ENCODE measurements around the gene CTF1.

CTF1 gene

DNA sequence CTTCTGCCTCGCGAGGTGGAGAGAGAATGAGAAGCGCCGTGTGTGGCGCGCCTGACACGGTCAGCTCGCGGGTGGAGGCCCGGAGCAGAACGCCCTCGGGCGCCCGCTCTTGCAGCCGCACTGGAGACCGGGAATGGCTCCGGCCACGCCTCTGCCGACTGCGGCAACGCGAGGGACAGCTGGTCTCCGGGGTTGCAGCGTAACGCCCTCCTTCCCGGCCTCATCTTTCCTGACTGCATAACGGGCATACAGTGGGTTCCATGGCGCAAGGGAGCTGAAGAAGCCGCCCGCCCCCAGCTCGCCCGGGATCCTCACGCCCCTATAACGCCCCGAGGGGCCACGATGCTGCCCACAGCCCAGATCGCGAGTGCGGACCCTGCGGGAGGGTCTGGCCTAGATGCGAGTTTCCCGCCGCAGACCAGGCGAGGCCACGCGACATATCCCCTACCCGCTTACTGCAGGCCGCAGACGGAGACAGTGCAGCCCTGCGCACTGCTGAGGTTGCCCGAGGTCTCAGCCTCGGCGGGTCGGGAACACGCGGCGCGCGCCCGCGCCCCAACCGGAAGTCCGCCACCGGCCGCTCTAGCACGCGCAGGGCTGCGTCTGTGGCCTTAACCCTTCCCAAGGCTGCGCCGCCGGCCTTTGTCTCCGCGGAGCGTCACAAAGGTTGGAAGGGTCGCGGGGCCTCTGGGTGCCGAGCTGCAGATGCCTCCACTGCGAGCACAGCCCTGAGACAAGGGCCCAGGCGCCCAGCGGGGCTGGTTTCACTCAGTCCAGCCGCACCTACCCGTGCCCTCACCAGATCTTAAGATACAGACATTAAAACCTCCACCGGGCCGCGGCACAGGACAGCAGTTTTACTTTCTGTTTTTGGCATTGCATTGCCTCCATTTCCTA is 21.3 kb upstream of the CTF1 start:
- Histone ChIP-seq H4K91ac (ENCODE audit: low read depth, low read length) (peak overlapping the region; percentile 93), H3K14ac (ENCODE audit: low read length) (peak overlapping the region; percentile 92), H3K9ac (ENCODE audit: low read length) (peak overlapping the region; percentile 91), H3K4me2 (ENCODE audit: low read length) (peak overlapping the region; percentile 89), H3K9me3 (ENCODE audit: insufficient read depth, low read depth, low read length) (no peaks in the 10 kb centered on the region), H2AFZ (ENCODE audit: insufficient read depth, low read length, poor library complexity) (peak overlapping the region; percentile 71), H3K27me3 (ENCODE audit: insufficient read depth, low read length) (no peaks in the 10 kb centered on the region), H2BK5ac (ENCODE audit: low read depth, low read length, poor library complexity) (peak overlapping the region; percentile 81), H3K23ac (ENCODE audit: low read length) (no peak overlapping the region), H3K79me2 (ENCODE audit: control insufficient read depth, insufficient read depth, low read length, poor library complexity) (peaks cover 10% of the 10 kb centered on the region), H3K4me3 (ENCODE audit: low read depth, low read length) (peak overlapping the region; percentile 83), H2BK120ac (ENCODE audit: insufficient read depth, low read length, poor library complexity) (peak overlapping the region; percentile 87), H3K79me1 (ENCODE audit: low read length) (peaks cover 15% of the 10 kb centered on the region), H2BK12ac (ENCODE audit: low read length) (no peak overlapping the region), H2AK5ac (ENCODE audit: low read length) (peak overlapping the region; percentile 22), H3K36me3 (ENCODE audit: control insufficient read depth in 1 of 2, insufficient read depth in 2 of 2, low read length in 2 of 2) (peaks cover 4 to 6% of the 10 kb centered on the region in 2 experiments), H3K4me1 (ENCODE audit: control insufficient read depth in 1 of 2, insufficient read depth in 2 of 2, low read length in 2 of 2) (peaks cover 8 to 16% of the 10 kb centered on the region in 2 experiments), H4K12ac (ENCODE audit: low read depth, low read length) (peak overlapping the region; percentile 78), H4K8ac (ENCODE audit: low read depth, low read length) (peak overlapping the region; percentile 96), H3K18ac (ENCODE audit: low read length) (peak overlapping the region; percentile 88), H3K27ac (ENCODE audit: low read depth, low read length) (peak overlapping the region; percentile 83), H3K4ac (ENCODE audit: low read depth, low read length) (peak overlapping the region; percentile 43)
- no CpG with 5 or more reads among the region's 85 CpGs for WGBS (ENCODE audit: extremely low coverage, insufficient coverage, insufficient read length)
- DNase-seq, result peak; percentile 91 to 92

- Histone ChIP-seq H3K79me2 (ENCODE audit: control insufficient read depth, insufficient read depth, low read length, poor library complexity) (peaks cover 10% of the 10 kb centered on the region), H3K18ac (ENCODE audit: low read length) (peak overlapping the region; percentile 87), H3K4me2 (ENCODE audit: low read length) (peak overlapping the region; percentile 89), H2BK12ac (ENCODE audit: low read length) (peak overlapping the region; percentile 74), H4K8ac (ENCODE audit: low read depth, low read length) (peak overlapping the region; percentile 96), H3K27ac (ENCODE audit: low read depth, low read length) (peak overlapping the region; percentile 83), H4K12ac (ENCODE audit: low read depth, low read length) (peak overlapping the region; percentile 97), H3K23ac (ENCODE audit: low read length) (peak overlapping the region; percentile 5), H3K9me3 (ENCODE audit: insufficient read depth, low read depth, low read length) (no peaks in the 10 kb centered on the region), H3K9ac (ENCODE audit: low read length) (peak overlapping the region; percentile 59), H3K4me3 (ENCODE audit: low read depth, low read length) (peak overlapping the region; percentile 61), H2BK5ac (ENCODE audit: low read depth, low read length, poor library complexity) (peak overlapping the region; percentile 21), H3K36me3 (ENCODE audit: control insufficient read depth in 1 of 2, insufficient read depth in 2 of 2, low read length in 2 of 2) (peaks cover 4 to 6% of the 10 kb centered on the region in 2 experiments), H2AFZ (ENCODE audit: insufficient read depth, low read length, poor library complexity) (no peak overlapping the region), H4K91ac (ENCODE audit: low read depth, low read length) (peak overlapping the region; percentile 93), H3K14ac (ENCODE audit: low read length) (peak overlapping the region; percentile 90), H3K4me1 (ENCODE audit: control insufficient read depth in 1 of 2, insufficient read depth in 2 of 2, low read length in 2 of 2) (peaks cover 8 to 16% of the 10 kb centered on the region in 2 experiments), H3K4ac (ENCODE audit: low read depth, low read length) (peak overlapping the region; percentile 87), H2AK5ac (ENCODE audit: low read length) (peak overlapping the region; percentile 93), H3K79me1 (ENCODE audit: low read length) (peaks cover 15% of the 10 kb centered on the region), H2BK120ac (ENCODE audit: insufficient read depth, low read length, poor library complexity) (peak overlapping the region; percentile 39), H3K27me3 (ENCODE audit: insufficient read depth, low read length) (no peaks in the 10 kb centered on the region)
- DNase-seq, result peak; percentile 88 to 92
- no CpG with 5 or more reads among the region's 12 CpGs for WGBS (ENCODE audit: extremely low coverage, insufficient coverage, insufficient read length)
Observed at GRCh38 chr16:30875871-30876801, 20.3 kb upstream of the CTF1 start.

GRCh38 chr16:30876867-30877266 is 19.5 kb upstream of the CTF1 start:
- Histone ChIP-seq H2BK12ac (ENCODE audit: low read length) (no peak overlapping the region), H3K4ac (ENCODE audit: low read depth, low read length) (no peak overlapping the region), H3K9me3 (ENCODE audit: insufficient read depth, low read depth, low read length) (no peaks in the 10 kb centered on the region), H3K18ac (ENCODE audit: low read length) (no peak overlapping the region), H3K79me1 (ENCODE audit: low read length) (peaks cover 15% of the 10 kb centered on the region), H3K9ac (ENCODE audit: low read length) (peak overlapping the region; percentile 12), H3K4me3 (ENCODE audit: low read depth, low read length) (no peak overlapping the region), H2AFZ (ENCODE audit: insufficient read depth, low read length, poor library complexity) (no peak overlapping the region), H3K4me2 (ENCODE audit: low read length) (peak overlapping the region; percentile 89), H2BK5ac (ENCODE audit: low read depth, low read length, poor library complexity) (no peak overlapping the region), H3K27me3 (ENCODE audit: insufficient read depth, low read length) (no peaks in the 10 kb centered on the region), H3K4me1 (ENCODE audit: control insufficient read depth in 1 of 2, insufficient read depth in 2 of 2, low read length in 2 of 2) (peaks cover 8 to 16% of the 10 kb centered on the region in 2 experiments), H3K27ac (ENCODE audit: low read depth, low read length) (no peak overlapping the region), H3K14ac (ENCODE audit: low read length) (no peak overlapping the region), H4K8ac (ENCODE audit: low read depth, low read length) (no peak overlapping the region), H3K36me3 (ENCODE audit: control insufficient read depth in 1 of 2, insufficient read depth in 2 of 2, low read length in 2 of 2) (peaks cover 6% of the 10 kb centered on the region in 2 experiments), H4K12ac (ENCODE audit: low read depth, low read length) (no peak overlapping the region), H4K91ac (ENCODE audit: low read depth, low read length) (no peak overlapping the region), H3K23ac (ENCODE audit: low read length) (no peak overlapping the region), H2BK120ac (ENCODE audit: insufficient read depth, low read length, poor library complexity) (no peak overlapping the region), H2AK5ac (ENCODE audit: low read length) (no peak overlapping the region), H3K79me2 (ENCODE audit: control insufficient read depth, insufficient read depth, low read length, poor library complexity) (peaks cover 10% of the 10 kb centered on the region)
- peak in 1 of 2 donors; percentile 42 for DNase-seq
- WGBS (ENCODE audit: extremely low coverage, insufficient coverage, insufficient read length), result no CpG with 5 or more reads among the region's 5 CpGs
